ENCODE results near the gene ASTN2. TPM values are rescaled to one million over a fixed set of nuclear protein-coding genes. Genes with fewer than 3 reads are reported as not detected.

Gene ASTN2
- total RNA-seq, 2 experiments from 2014 or later: 1.7 to 4.2 TPM

- H3K4me3 ChIP-seq (ENCODE audit: low read depth, low read length, poor library complexity, severe bottlenecking): no peak overlapping the region
- H3K79me2 ChIP-seq (ENCODE audit: insufficient read depth, low read depth, low read length): no peaks in the 10 kb centered on the region
- no TSS peak for BruUV-seq (replicated peaks)
- H3K4me1 ChIP-seq (ENCODE audit: insufficient read depth, low read length, poor library complexity, severe bottlenecking): no peaks in the 10 kb centered on the region
- no peak for DNase-seq (ENCODE audit: low spot score)
- no peak overlapping the region for H3K27ac ChIP-seq (ENCODE audit: low read depth, low read length, poor library complexity, severe bottlenecking)
- intact Hi-C loops (cut with micrococcal nuclease; ENCODE audit: unreplicated experiment): no loop called here
- TF ChIP-seq CTCF (conservative IDR thresholded peaks at IDR 0.05; ENCODE audit: low read length) (no peak), EZH2phosphoT487 (IDR thresholded peaks at IDR 0.05; ENCODE audit: borderline replicate concordance, low read depth, low read length) (no peak)
- H3K9me3 ChIP-seq (ENCODE audit: low read length): no peaks in the 10 kb centered on the region
- CTCF ChIA-PET (ENCODE audit: unreplicated experiment): no interaction called here
- POLR2A ChIA-PET: no interaction called here
- H2AFZ ChIP-seq (ENCODE audit: low read length): no peak overlapping the region
- no peaks in the 10 kb centered on the region for H3K9me2 ChIP-seq (ENCODE audit: insufficient read depth, low read length)
- no peaks in the 10 kb centered on the region for H4K20me1 ChIP-seq (ENCODE audit: insufficient read depth, low read length)
- H3K36me3 ChIP-seq (ENCODE audit: insufficient read depth, low read length): no peaks in the 10 kb centered on the region
- no peak overlapping the region for H3K4me2 ChIP-seq (ENCODE audit: low read length)
These were observed 112.4 kb downstream of the ASTN2 start for GRCh38 chr9:117302487-117302886.

GRCh38 chr9:117300371-117301110, 114.3 kb downstream of the ASTN2 start:
- DNase-seq (ENCODE audit: low spot score): no peak
- BruUV-seq (replicated peaks): no TSS peak
- TF ChIP-seq CTCF (conservative IDR thresholded peaks at IDR 0.05; ENCODE audit: low read length) (no peak), EZH2phosphoT487 (IDR thresholded peaks at IDR 0.05; ENCODE audit: borderline replicate concordance, low read depth, low read length) (no peak)
- Histone ChIP-seq H2AFZ (ENCODE audit: low read length) (no peak overlapping the region), H3K36me3 (ENCODE audit: insufficient read depth, low read length) (no peaks in the 10 kb centered on the region), H3K9me3 (ENCODE audit: low read length) (no peaks in the 10 kb centered on the region), H3K27ac (ENCODE audit: low read depth, low read length, poor library complexity, severe bottlenecking) (no peak overlapping the region), H3K4me3 (ENCODE audit: low read depth, low read length, poor library complexity, severe bottlenecking) (no peak overlapping the region), H3K4me1 (ENCODE audit: insufficient read depth, low read length, poor library complexity, severe bottlenecking) (no peaks in the 10 kb centered on the region), H3K79me2 (ENCODE audit: insufficient read depth, low read depth, low read length) (no peaks in the 10 kb centered on the region), H4K20me1 (ENCODE audit: insufficient read depth, low read length) (no peaks in the 10 kb centered on the region), H3K9me2 (ENCODE audit: insufficient read depth, low read length) (no peaks in the 10 kb centered on the region), H3K4me2 (ENCODE audit: low read length) (no peak overlapping the region)
- intact Hi-C loops (cut with micrococcal nuclease; ENCODE audit: unreplicated experiment): no loop called here
- CTCF ChIA-PET (ENCODE audit: unreplicated experiment): no interaction called here
- POLR2A ChIA-PET: interaction anchor here (0.7 kb wide), 1 partner anchor 877 kb away, joined by 3 read pairs; no protein-coding TSS in a partner anchor

- Histone ChIP-seq H3K4me2 (ENCODE audit: low read length) (no peak overlapping the region), H3K36me3 (ENCODE audit: insufficient read depth, low read length) (no peaks in the 10 kb centered on the region), H3K9me3 (ENCODE audit: low read length) (no peaks in the 10 kb centered on the region), H3K27ac (ENCODE audit: low read depth, low read length, poor library complexity, severe bottlenecking) (no peak overlapping the region), H3K79me2 (ENCODE audit: insufficient read depth, low read depth, low read length) (no peaks in the 10 kb centered on the region), H3K9me2 (ENCODE audit: insufficient read depth, low read length) (no peaks in the 10 kb centered on the region), H4K20me1 (ENCODE audit: insufficient read depth, low read length) (no peaks in the 10 kb centered on the region), H3K4me1 (ENCODE audit: insufficient read depth, low read length, poor library complexity, severe bottlenecking) (no peaks in the 10 kb centered on the region), H3K4me3 (ENCODE audit: low read depth, low read length, poor library complexity, severe bottlenecking) (no peak overlapping the region), H2AFZ (ENCODE audit: low read length) (no peak overlapping the region)
- TF ChIP-seq CTCF (conservative IDR thresholded peaks at IDR 0.05; ENCODE audit: low read length): no peak
- no peak for TF ChIP-seq EZH2phosphoT487 (IDR thresholded peaks at IDR 0.05; ENCODE audit: borderline replicate concordance, low read depth, low read length)
- POLR2A ChIA-PET: no interaction called here
- no TSS peak for BruUV-seq (replicated peaks)
- intact Hi-C loops (cut with micrococcal nuclease; ENCODE audit: unreplicated experiment): no loop called here
- CTCF ChIA-PET (ENCODE audit: unreplicated experiment): no interaction called here
- no peak for DNase-seq (ENCODE audit: low spot score)
These were observed 118.4 kb downstream of the ASTN2 start for GRCh38 chr9:117296453-117296852.
